Suprapubic skin (tissue), 4 donors: ENCODE results near the gene TMEM200C. TPM values are rescaled to one million over a fixed set of nuclear protein-coding genes. Genes with fewer than 3 reads are reported as not detected.

Source experiments
- DNase-seq, 2 donors: peaks; one replicate each; pipeline ENCODE4 v3.0.0-alpha.2; 2019; ENCODE audit warnings: low spot score in 2 of 2
- H3K27ac ChIP-seq: fragments of 200-600 bp; sonication (generic); one replicate; pipeline ENCODE4 v1.5.1; 2019
- H3K27me3 ChIP-seq: fragments of 200-600 bp; sonication (generic); one replicate; pipeline ENCODE4 v1.5.1; 2019
- H3K36me3 ChIP-seq: fragments of 200-600 bp; sonication (generic); one replicate; pipeline ENCODE4 v1.5.1; 2019
- H3K4me1 ChIP-seq: fragments of 200-600 bp; sonication (generic); one replicate; pipeline ENCODE4 v1.5.1; 2019
- H3K4me3 ChIP-seq: fragments of 200-600 bp; sonication (generic); one replicate; pipeline ENCODE4 v1.5.1; 2019; ENCODE audit warnings: mild to moderate bottlenecking
- H3K9me3 ChIP-seq: fragments of 200-600 bp; sonication (generic); one replicate; pipeline ENCODE4 v1.5.1; 2019
- CTCF ChIP-seq, 2 donors: fragments of 200-600 bp in 1 of 2; fragments of 450-650 bp in 1 of 2; sonication (generic) in 1 of 2; IDR thresholded peaks; one replicate each; pipeline ENCODE4 v1.5.1; 2016 to 2019; ENCODE audit warnings: antibody characterized with exemption in 2 of 2, mild to moderate bottlenecking in 1 of 2, moderate library complexity in 1 of 2
- EP300 ChIP-seq: sonication (generic); formaldehyde crosslinking; IDR thresholded peaks from one replicate; pipeline ENCODE4 v1.6.1; 2017; ENCODE audit warnings: antibody characterized with exemption
- POLR2A ChIP-seq, 2 donors: fragments of 450-650 bp; IDR thresholded peaks; one replicate each; pipeline ENCODE4 v1.6.1; 2017; ENCODE audit warnings: antibody characterized with exemption in 2 of 2, mild to moderate bottlenecking in 2 of 2, moderate library complexity in 2 of 2
- POLR2AphosphoS5 ChIP-seq, 3 donors: sonication (generic); formaldehyde crosslinking; IDR thresholded peaks; one replicate each; pipeline ENCODE4 v1.6.1; 2017; ENCODE audit warnings: antibody characterized with exemption in 3 of 3
- WGBS: methylation state at CpG from one replicate; pipeline ENCODE4 v1.1.5; 2018; 5-methylcytosine and 5-hydroxymethylcytosine counted together
- total RNA-seq, 4 donors: library from RNA; depleted of rRNA; stranded (reverse); fragments of >200 nt; gene quantifications; one replicate each; pipeline ENCODE4 v1.1.0, GENCODE V29; 2016

Gene TMEM200C
- total RNA-seq, 4 donors from 2014 or later: 0.08 to 1.4 (median 1.3) TPM; not detected in 1

- Histone ChIP-seq H3K27me3 (peaks cover 78% of the 10 kb centered on the region), H3K27ac (no peak overlapping the region)
Measured at GRCh38 chr18:5893956-5894610, 1.2 kb downstream of the TMEM200C start.

GRCh38 chr18:5892823-5893431 is 2.4 kb downstream of the TMEM200C start:
- no peaks in the 10 kb centered on the region for H3K36me3 ChIP-seq
- H3K27me3 ChIP-seq: peaks cover 73% of the 10 kb centered on the region
- no peak for DNase-seq
- TF ChIP-seq POLR2AphosphoS5 (IDR thresholded peaks at IDR 0.05) (no peak), EP300 (no peak), POLR2A (IDR thresholded peaks at IDR 0.05) (no peak), CTCF (IDR thresholded peaks at IDR 0.05) (no peak)
- no peaks in the 10 kb centered on the region for H3K9me3 ChIP-seq
- no peak overlapping the region for H3K4me3 ChIP-seq
- peaks cover 38% of the 10 kb centered on the region for H3K4me1 ChIP-seq
- no peak overlapping the region for H3K27ac ChIP-seq

More at GRCh38 chr18:5893956-5894610, 1.2 kb downstream of the TMEM200C start:
- Histone ChIP-seq H3K4me1 (peaks cover 38% of the 10 kb centered on the region), H3K9me3 (no peaks in the 10 kb centered on the region), H3K4me3 (peak overlapping the region; percentile 56), H3K36me3 (no peaks in the 10 kb centered on the region)
- no peak for DNase-seq
- TF ChIP-seq EP300 (no peak), POLR2AphosphoS5 (IDR thresholded peaks at IDR 0.05) (no peak), POLR2A (IDR thresholded peaks at IDR 0.05) (no peak), CTCF (IDR thresholded peaks at IDR 0.05) (no peak)
- 40% methylated on average over 13 of the region's 13 CpGs for WGBS

- Histone ChIP-seq H3K9me3 (no peaks in the 10 kb centered on the region), H3K4me3 (peak overlapping the region; percentile 64), H3K27me3 (peaks cover 67% of the 10 kb centered on the region), H3K36me3 (no peaks in the 10 kb centered on the region), H3K27ac (no peak overlapping the region), H3K4me1 (peaks cover 38% of the 10 kb centered on the region)
- TF ChIP-seq EP300 (no peak), POLR2A (IDR thresholded peaks at IDR 0.05) (no peak), CTCF (IDR thresholded peaks at IDR 0.05) (no peak), POLR2AphosphoS5 (IDR thresholded peaks at IDR 0.05) (no peak)
- DNase-seq: no peak
- WGBS: 99% methylated on average over 14 of the region's 15 CpGs
Measured at GRCh38 chr18:5891854-5892215, 3.5 kb downstream of the TMEM200C start.

GRCh38 chr18:5891184-5891853 is 4.0 kb downstream of the TMEM200C start:
- peak overlapping the region; percentile 64 for H3K4me3 ChIP-seq

GRCh38 chr18:5890331-5891183 is 4.8 kb downstream of the TMEM200C start:
- TF ChIP-seq POLR2A (IDR thresholded peaks at IDR 0.05): no peak
- TF ChIP-seq EP300: no peak
- no peak for TF ChIP-seq POLR2AphosphoS5 (IDR thresholded peaks at IDR 0.05)
- peak; percentile 12 to 82 for TF ChIP-seq CTCF (IDR thresholded peaks at IDR 0.05)
- H3K9me3 ChIP-seq: no peaks in the 10 kb centered on the region
- DNase-seq: peak in 1 of 2 donors; percentile 62
- H3K36me3 ChIP-seq: no peaks in the 10 kb centered on the region
- WGBS: 16% methylated on average over 8 of the region's 106 CpGs
- H3K27me3 ChIP-seq: peaks cover 55% of the 10 kb centered on the region
- H3K4me3 ChIP-seq: peak overlapping the region; percentile 64
- H3K4me1 ChIP-seq: peaks cover 29% of the 10 kb centered on the region
- H3K27ac ChIP-seq: no peak overlapping the region

More at GRCh38 chr18:5891184-5891853, 4.0 kb downstream of the TMEM200C start:
- no peak overlapping the region for H3K27ac ChIP-seq
- H3K9me3 ChIP-seq: no peaks in the 10 kb centered on the region
- no peak for DNase-seq
- H3K27me3 ChIP-seq: peaks cover 62% of the 10 kb centered on the region
- 42% methylated on average over 46 of the region's 70 CpGs for WGBS
- H3K4me1 ChIP-seq: peaks cover 36% of the 10 kb centered on the region
- H3K36me3 ChIP-seq: no peaks in the 10 kb centered on the region
- TF ChIP-seq POLR2A (IDR thresholded peaks at IDR 0.05) (no peak), EP300 (no peak)
